Suprapubic skin (tissue), 4 donors: ENCODE data around the gene LLGL2. TPM values are rescaled to one million over a fixed set of nuclear protein-coding genes. Genes with fewer than 3 reads are reported as not detected.
A peak's percentile ranks its signal among the peaks of the same experiment; 100 is the strongest.
"Not testable (repeated sequence)": the region's sequence is repeated elsewhere in the genome, so short reads cannot be mapped to it uniquely, and the experiment has no call there.

Experiments used
- DNase-seq, 2 donors: peaks; one replicate each; pipeline ENCODE4 v3.0.0-alpha.2; 2019; ENCODE audit warnings: low spot score in 2 of 2
- H3K27ac ChIP-seq: fragments of 200-600 bp; sonication (generic); one replicate; pipeline ENCODE4 v1.5.1; 2019
- H3K27me3 ChIP-seq: fragments of 200-600 bp; sonication (generic); one replicate; pipeline ENCODE4 v1.5.1; 2019
- H3K36me3 ChIP-seq: fragments of 200-600 bp; sonication (generic); one replicate; pipeline ENCODE4 v1.5.1; 2019
- H3K4me1 ChIP-seq: fragments of 200-600 bp; sonication (generic); one replicate; pipeline ENCODE4 v1.5.1; 2019
- H3K4me3 ChIP-seq: fragments of 200-600 bp; sonication (generic); one replicate; pipeline ENCODE4 v1.5.1; 2019; ENCODE audit warnings: mild to moderate bottlenecking
- H3K9me3 ChIP-seq: fragments of 200-600 bp; sonication (generic); one replicate; pipeline ENCODE4 v1.5.1; 2019
- EP300 ChIP-seq: sonication (generic); formaldehyde crosslinking; IDR thresholded peaks from one replicate; pipeline ENCODE4 v1.6.1; 2017; ENCODE audit warnings: antibody characterized with exemption
- POLR2A ChIP-seq, 2 donors: fragments of 450-650 bp; IDR thresholded peaks; one replicate each; pipeline ENCODE4 v1.6.1; 2017; ENCODE audit warnings: antibody characterized with exemption in 2 of 2, mild to moderate bottlenecking in 2 of 2, moderate library complexity in 2 of 2
- POLR2AphosphoS5 ChIP-seq, 3 donors: sonication (generic); formaldehyde crosslinking; IDR thresholded peaks; one replicate each; pipeline ENCODE4 v1.6.1; 2017; ENCODE audit warnings: antibody characterized with exemption in 3 of 3
- WGBS: methylation state at CpG from one replicate; pipeline ENCODE4 v1.1.5; 2018; 5-methylcytosine and 5-hydroxymethylcytosine counted together
- total RNA-seq, 4 donors: library from RNA; depleted of rRNA; stranded (reverse); fragments of >200 nt; gene quantifications; one replicate each; pipeline ENCODE4 v1.1.0, GENCODE V29; 2016
- TF ChIP-seq, protein P1 (sequence below), 2 donors: fragments of 200-600 bp in 1 of 2; fragments of 450-650 bp in 1 of 2; sonication (generic) in 1 of 2; IDR thresholded peaks; one replicate each; pipeline ENCODE4 v1.5.1; 2016 to 2019; ENCODE audit warnings: antibody characterized with exemption in 2 of 2, mild to moderate bottlenecking in 1 of 2, moderate library complexity in 1 of 2

LLGL2 gene
- total RNA-seq, 4 donors from 2014 or later: 75.3 to 114 (median 78.4) TPM

DNA sequence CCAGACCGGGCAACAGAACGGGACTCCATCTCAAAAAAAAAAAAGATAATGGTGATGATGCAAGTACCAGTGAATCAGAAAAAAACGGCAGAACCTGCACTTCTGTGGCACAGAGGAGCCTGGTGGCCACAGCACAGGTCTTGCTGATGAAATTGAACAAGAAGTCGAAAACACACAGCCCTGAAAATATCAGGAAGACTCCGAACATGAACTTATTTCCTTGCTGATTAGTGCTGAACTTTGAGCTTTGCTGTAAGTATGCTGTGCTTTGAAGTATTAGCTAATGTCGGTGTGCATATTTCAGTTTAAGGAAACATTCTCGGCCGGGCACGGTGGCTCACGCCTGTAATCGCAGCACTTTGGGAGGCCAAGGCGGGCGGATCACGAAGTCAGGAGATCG lies 51.2 kb downstream of the LLGL2 start:
- no peak overlapping the region for H3K4me3 ChIP-seq
- WGBS: 91% methylated on average over 15 of the region's 15 CpGs
- TF ChIP-seq POLR2A (IDR thresholded peaks at IDR 0.05) (no peak), EP300 (no peak)
- TF ChIP-seq, protein P1, sequence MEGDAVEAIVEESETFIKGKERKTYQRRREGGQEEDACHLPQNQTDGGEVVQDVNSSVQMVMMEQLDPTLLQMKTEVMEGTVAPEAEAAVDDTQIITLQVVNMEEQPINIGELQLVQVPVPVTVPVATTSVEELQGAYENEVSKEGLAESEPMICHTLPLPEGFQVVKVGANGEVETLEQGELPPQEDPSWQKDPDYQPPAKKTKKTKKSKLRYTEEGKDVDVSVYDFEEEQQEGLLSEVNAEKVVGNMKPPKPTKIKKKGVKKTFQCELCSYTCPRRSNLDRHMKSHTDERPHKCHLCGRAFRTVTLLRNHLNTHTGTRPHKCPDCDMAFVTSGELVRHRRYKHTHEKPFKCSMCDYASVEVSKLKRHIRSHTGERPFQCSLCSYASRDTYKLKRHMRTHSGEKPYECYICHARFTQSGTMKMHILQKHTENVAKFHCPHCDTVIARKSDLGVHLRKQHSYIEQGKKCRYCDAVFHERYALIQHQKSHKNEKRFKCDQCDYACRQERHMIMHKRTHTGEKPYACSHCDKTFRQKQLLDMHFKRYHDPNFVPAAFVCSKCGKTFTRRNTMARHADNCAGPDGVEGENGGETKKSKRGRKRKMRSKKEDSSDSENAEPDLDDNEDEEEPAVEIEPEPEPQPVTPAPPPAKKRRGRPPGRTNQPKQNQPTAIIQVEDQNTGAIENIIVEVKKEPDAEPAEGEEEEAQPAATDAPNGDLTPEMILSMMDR (IDR thresholded peaks at IDR 0.05): no peak
- H3K27ac ChIP-seq: no peak overlapping the region
- peaks cover 16% of the 10 kb centered on the region for H3K36me3 ChIP-seq
- peaks cover 9% of the 10 kb centered on the region for H3K4me1 ChIP-seq
- H3K27me3 ChIP-seq: no peaks in the 10 kb centered on the region
- DNase-seq: no peak
- no peaks in the 10 kb centered on the region for H3K9me3 ChIP-seq

DNA sequence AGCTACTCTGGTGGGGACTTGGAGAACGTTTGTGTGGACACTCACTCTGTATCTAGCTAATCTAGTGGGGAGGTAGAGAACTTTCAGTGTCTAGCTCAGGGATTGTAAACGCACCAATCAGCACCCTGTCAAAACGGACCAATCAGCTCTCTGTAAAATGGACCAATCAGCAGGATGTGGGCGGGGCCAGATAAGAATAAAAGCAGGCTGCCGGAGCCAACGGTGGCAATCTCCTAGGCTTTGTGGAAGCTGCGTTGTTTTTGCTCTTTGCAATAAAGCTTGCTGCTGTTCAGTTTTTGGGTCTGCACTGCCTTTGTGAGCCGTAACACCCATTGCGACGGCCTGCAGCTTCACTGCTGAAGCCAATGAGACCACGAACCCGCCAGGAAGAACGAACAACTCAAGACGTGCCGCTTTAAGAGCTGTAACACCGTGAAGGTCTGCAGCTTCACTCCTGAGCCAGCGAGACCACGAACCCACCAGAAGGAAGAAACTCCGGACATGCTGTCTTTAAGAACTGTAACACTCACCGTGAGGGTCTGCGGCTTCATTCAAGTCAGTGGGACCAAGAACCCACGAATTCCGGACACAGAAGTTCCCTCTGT lies 55.7 kb downstream of the LLGL2 start:
- H3K4me3 ChIP-seq, H3K4me1 ChIP-seq, H3K27ac ChIP-seq, H3K36me3 ChIP-seq, H3K27me3 ChIP-seq, H3K9me3 ChIP-seq: not testable (repeated sequence)
- 87% methylated on average over 21 of the region's 23 CpGs for WGBS
- peak in 1 of 2 donors; percentile 52 for DNase-seq

DNA sequence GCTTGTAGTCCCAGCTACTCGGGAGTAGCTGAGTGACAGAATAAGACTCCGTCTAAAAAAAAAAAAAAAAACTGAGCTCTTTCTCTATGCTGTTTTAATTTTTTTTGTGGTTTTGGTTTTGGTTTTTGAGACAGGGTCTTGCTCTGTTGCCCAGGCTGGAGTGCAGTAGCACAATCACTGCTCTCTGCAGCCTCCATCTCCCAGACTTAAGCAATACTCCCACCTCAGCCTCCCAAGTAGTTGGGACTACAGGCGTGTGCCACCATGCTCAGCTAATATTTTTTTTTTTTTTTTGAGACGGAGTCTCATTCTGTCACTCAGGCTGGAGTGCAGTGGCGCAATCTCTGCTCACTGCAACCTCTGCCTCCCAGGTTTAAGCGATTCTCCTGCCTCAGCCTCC lies 57.7 kb downstream of the LLGL2 start:
- not testable (repeated sequence) for H3K36me3 ChIP-seq, DNase-seq, H3K27ac ChIP-seq, H3K4me3 ChIP-seq, H3K27me3 ChIP-seq, H3K9me3 ChIP-seq
- 84% methylated on average over 6 of the region's 6 CpGs for WGBS
- H3K4me1 ChIP-seq: peaks cover 17% of the 10 kb centered on the region

DNA sequence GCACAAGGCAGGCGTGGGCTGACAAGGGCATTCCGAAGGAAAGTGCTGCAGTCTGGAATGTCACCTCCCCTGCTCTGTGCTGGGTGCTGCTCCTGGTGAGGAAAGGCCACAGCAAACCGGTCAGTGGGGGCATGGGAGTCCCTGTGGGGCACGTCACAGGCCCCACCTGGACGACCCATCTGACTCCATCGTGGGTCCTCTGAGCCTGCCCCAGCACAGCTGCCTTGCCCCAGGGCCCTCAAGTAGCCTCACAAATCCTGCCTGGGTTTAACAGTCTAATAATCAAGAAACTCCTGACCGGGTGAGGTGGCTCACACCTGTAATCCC lies 59.3 kb downstream of the LLGL2 start:
- no peaks in the 10 kb centered on the region for H3K36me3 ChIP-seq
- no peak overlapping the region for H3K4me3 ChIP-seq
- no peak for DNase-seq
- H3K27ac ChIP-seq: no peak overlapping the region
- TF ChIP-seq, protein P1 (IDR thresholded peaks at IDR 0.05): no peak
- TF ChIP-seq POLR2A (IDR thresholded peaks at IDR 0.05) (no peak), EP300 (no peak), POLR2AphosphoS5 (IDR thresholded peaks at IDR 0.05) (no peak)
- no peaks in the 10 kb centered on the region for H3K27me3 ChIP-seq
- 85% methylated on average over 5 of the region's 7 CpGs for WGBS
- H3K4me1 ChIP-seq: peaks cover 22% of the 10 kb centered on the region
- no peaks in the 10 kb centered on the region for H3K9me3 ChIP-seq

DNA sequence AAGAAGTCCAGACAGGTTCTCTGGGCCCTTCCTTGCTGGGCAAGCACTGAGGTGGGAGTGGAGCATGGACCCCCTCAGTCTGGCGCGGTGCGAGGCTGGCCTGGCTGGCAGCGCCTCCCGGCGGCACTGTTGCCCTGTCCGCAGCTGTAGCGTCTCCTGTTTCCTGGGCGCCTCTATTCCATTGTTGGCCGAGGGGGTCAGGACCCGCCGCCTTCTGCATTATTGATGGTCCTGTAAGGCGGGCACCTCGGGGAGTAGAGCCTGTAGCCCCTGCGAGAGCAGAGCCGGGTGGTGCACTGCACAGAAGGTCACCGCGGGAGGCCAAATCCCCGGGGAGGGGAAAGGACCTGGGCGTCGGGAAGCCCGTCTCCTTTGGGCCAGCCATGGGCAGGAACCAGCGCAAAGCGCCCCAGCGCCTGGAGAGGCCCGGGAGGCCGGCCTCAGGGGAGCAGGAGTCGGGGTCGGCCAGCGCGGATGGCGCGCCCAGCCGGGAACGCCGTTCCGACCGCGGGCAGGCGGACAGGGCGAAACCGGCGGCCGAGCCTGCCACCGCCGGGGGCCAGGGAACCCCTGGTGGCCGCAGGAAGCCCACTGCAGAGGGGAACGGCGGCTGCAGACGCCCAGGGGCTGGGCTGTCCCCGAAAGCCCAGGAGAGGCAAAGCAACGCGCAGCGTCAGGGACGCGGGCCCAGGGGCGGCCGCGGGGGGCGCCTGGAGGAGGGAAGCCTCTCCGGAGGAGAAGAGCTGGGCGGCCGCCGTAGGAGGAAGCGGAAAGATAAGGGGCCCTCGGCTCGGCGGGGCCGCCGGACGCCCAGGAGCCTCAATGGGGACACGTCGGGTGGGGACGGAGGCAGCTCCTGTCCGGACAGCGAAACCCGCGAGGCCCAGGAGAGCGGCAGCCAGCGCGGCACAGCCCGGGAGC lies 62.4 kb downstream of the LLGL2 start, which contains the start of gene MYO15B:
MYO15B (plus strand) TSS at position 126 of the 921 bp plus-strand sequence; CDS start at position 384, 258 bp downstream.
- Histone ChIP-seq H3K27me3 (no peaks in the 10 kb centered on the region), H3K4me1 (peaks cover 29% of the 10 kb centered on the region), H3K9me3 (no peaks in the 10 kb centered on the region), H3K27ac (peak within 1 kb of the TSS; percentile 81), H3K4me3 (peak within 1 kb of the TSS; percentile 60), H3K36me3 (no peaks in the 10 kb centered on the region)
- DNase-seq: peak in 1 of 2 donors; percentile 67
- WGBS: 3% methylated on average over 22 of the region's 82 CpGs
- no peak for TF ChIP-seq EP300
- TF ChIP-seq POLR2AphosphoS5 (IDR thresholded peaks at IDR 0.05): peak in 1 of 3 donors; percentile 30

DNA sequence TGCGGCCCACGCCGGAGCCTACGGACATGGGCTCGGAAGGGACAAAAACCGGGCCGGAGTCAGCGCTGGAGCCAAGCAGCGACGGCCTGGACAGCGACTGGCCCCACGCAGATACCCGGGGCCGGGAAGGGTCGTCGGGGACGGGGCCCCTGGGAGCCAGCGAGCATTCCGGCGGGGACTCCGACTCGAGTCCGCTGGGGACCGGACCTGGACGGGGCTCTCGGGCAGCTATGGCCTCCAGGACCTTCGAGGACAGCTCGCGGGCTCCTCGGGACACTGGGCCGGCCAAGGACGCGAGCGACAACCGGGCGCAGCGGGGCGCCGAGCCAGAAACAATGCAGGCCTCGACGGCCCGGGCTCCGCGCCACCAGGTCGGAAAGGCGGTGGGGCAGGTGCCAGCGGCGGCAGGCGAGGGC lies 63.1 kb downstream of the LLGL2 start:
- TF ChIP-seq POLR2AphosphoS5 (IDR thresholded peaks at IDR 0.05) (no peak), POLR2A (IDR thresholded peaks at IDR 0.05) (no peak), EP300 (no peak)
- TF ChIP-seq, protein P1 (IDR thresholded peaks at IDR 0.05): no peak
- no CpG with 5 or more reads among the region's 49 CpGs for WGBS
- no peaks in the 10 kb centered on the region for H3K27me3 ChIP-seq
- no peaks in the 10 kb centered on the region for H3K9me3 ChIP-seq
- H3K36me3 ChIP-seq: no peaks in the 10 kb centered on the region
- peak overlapping the region; percentile 60 for H3K4me3 ChIP-seq
- DNase-seq: peak in 1 of 2 donors; percentile 81
- H3K4me1 ChIP-seq: peaks cover 29% of the 10 kb centered on the region
- peak overlapping the region; percentile 81 for H3K27ac ChIP-seq
